OCI-M2 (cell line): ENCODE data around the gene POTEJ.
"Not testable (repeated sequence)": the region's sequence is repeated elsewhere in the genome, so short reads cannot be mapped to it uniquely, and the experiment has no call there.

Experiments
- DNase-seq: peaks from one replicate; lab custom pipeline; 2025; ENCODE audit not compliant: unreplicated experiment; lab: John Stamatoyannopoulos, UW

The POTEJ gene

DNA sequence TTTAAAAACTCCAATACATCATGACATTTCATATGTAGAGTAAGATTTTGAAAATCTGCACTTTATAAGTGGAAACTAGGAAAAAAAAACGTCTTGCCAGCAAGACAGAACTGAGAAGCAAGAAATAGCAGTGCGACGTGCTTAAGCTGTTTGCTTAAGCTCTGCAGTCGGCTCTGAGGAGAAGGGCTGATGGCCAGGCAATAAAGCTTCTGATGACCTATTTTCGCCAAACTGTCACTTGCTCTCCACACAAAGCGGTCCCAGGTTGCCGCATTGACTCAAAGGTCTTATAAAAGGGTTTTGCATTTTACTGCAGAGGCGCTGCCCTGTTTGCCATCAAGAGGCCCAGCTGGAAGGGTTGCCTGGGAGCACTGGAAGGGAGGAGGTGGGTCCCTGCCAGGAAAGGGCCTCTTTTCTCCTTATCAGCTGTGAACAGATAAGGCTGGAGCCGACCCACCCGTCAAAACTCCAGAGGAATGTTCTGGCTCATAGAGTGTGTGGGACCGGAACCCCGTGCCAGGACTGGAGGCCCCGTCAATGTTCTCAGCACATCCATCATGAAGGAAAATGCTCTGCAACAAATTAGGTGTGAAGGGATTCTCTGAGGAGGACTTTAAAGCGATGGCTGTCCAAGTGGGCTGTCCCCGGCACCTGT, 9.5 kb upstream of the POTEJ start:
- DNase-seq: not testable (repeated sequence)

DNA sequence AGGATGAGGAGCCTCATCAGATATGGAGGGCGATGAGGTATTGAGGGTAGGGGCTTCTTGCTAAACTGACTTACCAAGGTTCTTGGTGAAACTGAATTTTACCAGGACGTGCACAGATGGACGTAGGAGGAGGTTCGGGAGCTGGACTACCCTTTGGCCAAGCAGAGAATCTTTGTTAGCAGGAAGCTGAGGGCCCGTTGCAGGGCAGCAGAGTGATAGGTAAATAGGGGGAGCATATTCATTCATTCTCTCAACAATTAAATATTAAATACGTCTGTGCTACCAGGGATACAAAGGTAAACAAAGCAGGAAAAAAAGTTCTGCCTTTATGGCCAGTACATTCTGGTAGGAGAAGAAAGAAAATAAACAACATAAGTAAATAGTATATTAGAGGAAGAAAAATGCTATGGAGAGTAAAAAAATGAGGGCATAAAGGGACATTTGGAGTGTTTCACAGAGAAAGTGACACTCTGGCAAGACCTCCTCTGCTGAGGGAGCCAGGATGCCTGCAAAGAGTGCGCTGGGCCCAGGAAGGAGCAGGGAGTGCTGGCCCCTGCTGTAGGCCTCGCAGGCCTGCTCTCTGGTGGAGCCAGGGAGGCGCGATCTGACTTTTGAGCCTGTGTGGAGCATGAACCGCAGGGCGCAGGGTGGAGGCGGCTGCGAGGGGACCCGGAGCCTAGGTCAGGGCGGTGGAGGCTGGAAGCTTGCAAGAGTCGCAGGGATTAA, 2.8 kb upstream of the POTEJ start:
- not testable (repeated sequence) for DNase-seq

GRCh38 chr2:130609002-130609920, 2.0 kb upstream of the POTEJ start:
- not testable (repeated sequence) for DNase-seq

- DNase-seq: not testable (repeated sequence)
These were observed 754 bp upstream of the POTEJ start for GRCh38 chr2:130610486-130610885.

- not testable (repeated sequence) for DNase-seq
These were observed 17.7 kb downstream of the POTEJ start for GRCh38 chr2:130628784-130629475.

DNA sequence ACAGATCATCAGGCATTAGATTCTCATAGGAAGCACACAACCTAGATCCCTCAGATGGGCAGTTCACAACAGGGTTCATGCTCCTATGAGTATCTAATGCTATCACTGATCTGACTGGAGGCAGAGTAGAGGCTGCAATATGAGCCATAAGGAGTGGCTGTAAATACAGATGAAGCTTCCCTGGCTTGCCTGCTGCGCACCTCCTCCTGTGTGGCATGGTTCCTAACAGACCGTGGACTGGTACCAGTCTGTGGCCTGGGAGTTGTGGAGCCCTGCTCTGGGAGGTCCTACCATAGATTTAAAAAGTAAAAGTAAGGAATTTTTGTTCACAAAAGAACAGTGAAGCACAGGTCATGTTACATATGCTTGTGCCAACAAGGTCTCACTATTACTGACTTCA, 27.7 kb downstream of the POTEJ start:
- DNase-seq: not testable (repeated sequence)

DNA sequence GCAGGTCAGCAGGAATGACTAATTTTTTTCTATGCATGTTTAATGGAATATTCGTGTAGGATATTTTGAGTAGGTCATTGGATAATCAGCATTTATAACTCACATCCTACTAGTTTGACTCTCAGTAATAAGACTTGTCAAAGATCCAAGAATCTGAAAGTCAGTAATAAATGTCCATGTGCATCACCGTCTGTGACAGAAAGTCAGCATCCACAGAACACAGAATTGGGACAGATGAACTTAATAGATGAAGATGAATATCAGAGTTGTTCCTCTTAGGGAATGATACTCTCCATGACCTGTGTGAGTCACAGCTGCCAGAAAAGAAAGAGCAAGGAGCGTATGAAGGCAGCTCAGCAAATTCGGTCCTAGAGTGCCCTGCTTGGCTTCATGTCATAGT, 30.4 kb downstream of the POTEJ start:
- DNase-seq: not testable (repeated sequence)

- DNase-seq: not testable (repeated sequence)
These were observed 38.0 kb downstream of the POTEJ start for GRCh38 chr2:130649285-130649684.

DNA sequence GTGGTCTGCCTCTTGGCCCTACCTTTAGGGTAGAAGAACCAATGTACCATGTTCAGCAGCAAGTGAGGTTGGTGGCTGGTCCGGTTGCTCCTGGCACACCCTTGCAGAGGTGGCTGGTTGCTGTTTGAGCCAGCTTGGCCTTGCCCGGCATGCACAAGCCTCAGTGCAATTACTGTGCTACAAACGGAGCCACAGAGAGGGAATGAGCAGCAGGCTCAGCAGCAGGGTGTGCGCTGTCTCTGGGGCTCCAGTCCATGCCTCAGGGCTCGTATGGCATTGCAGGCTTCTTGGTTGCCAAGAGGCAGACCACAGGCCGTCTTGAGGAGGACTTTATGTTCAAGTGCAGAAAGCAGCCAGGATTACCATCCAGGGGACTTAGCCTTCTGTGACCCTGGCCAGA, 53.3 kb downstream of the POTEJ start:
- not testable (repeated sequence) for DNase-seq

- DNase-seq: not testable (repeated sequence)
These were observed 54.4 kb downstream of the POTEJ start for GRCh38 chr2:130665596-130665995.

GRCh38 chr2:130667516-130667915, 56.3 kb downstream of the POTEJ start:
- DNase-seq: not testable (repeated sequence)

DNA sequence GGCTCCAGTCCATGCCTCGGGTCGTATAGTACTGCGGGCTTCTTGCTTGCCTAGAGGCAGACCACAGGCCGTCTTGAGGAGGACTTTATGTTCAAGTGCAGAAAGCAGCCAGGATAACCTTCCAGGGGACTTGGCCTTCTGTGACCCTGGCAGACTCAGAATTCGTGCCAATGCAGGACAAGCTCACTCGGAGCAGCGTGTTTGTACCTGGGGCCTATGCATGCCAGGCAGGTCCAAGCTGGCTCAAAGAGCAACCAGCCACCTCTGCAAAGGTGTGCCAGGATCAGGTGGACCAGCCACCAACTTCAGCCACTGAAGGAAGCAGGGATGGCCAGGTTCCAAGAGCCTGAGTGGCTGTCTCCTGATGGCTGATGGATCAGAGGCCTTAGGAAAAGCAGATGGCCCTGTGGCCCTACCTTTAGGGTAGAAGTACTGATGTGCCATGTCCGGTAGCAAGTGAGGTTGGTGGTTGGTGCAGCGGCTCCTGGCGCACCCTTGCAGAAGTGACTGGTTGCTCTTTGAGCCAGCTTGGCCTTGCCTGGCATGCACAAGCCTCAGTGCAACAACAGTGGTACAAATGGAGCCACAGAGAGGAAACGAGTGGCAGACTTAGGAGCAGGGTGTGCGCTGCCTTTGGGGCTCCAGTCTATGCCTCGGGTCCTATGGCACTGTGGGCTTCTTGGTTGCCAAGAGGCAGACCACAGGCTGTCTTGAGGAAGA, 58.9 kb downstream of the POTEJ start:
- DNase-seq: not testable (repeated sequence)

- not testable (repeated sequence) for DNase-seq
These were observed 81.0 kb downstream of the POTEJ start for GRCh38 chr2:130692041-130692770.

DNA sequence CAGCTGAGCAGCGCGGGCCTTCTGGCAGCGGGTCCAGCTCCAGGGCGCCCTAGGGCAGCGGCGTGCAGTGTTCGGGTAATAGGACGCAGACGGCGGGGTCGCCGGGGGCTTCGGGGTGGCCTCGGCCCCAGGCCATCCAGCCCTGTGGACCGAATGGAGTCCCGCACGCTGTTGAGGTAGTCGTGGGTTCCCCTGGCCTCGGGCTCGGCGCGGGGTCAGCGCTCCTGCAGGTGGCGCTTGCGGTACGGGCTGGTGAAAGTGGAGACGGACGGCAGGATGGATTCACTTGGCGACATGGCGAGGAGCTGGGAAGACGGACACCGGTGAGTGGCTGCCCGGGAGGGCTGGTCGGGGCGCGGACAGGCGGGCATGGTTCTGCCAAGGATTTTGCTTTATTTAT, 82.2 kb downstream of the POTEJ start:
- DNase-seq: not testable (repeated sequence)

GRCh38 chr2:130703250-130703649, 92.0 kb downstream of the POTEJ start:
- DNase-seq: not testable (repeated sequence)
